Epithelial cell of umbilical artery (primary cell): ENCODE measurements around the gene ARL17A. TPM values are rescaled to one million over a fixed set of nuclear protein-coding genes. Genes with fewer than 3 reads are reported as not detected.

ENCODE experiments used
- total RNA-seq: library from RNA; depleted of rRNA; stranded (reverse); fragments of >200 nt; gene quantifications from 2 replicates; pipeline ENCODE4 v1.2.3, GENCODE V29; 2014

Gene ARL17A
- 0.97 and 2.0 TPM in 2 replicates for total RNA-seq

GRCh38 chr17:46579083-46580075 lies at the start of gene ARL17A:
Gene ARL17A (minus strand): TSS chr17:46579691. CDS start chr17:46576322, 3,369 bp downstream.

GRCh38 chr17:46590157-46591146 lies 11.0 kb upstream of the ARL17A start, which contains the start of gene NSF:
Gene NSF (plus strand): TSS chr17:46590669. CDS start chr17:46590776, 107 bp downstream.

GRCh38 chr17:46512168-46512567 lies 67.3 kb downstream of the ARL17A start, which contains the start of gene LRRC37A2:
Gene LRRC37A2 (plus strand): TSS chr17:46512468. CDS start chr17:46512713, 245 bp downstream.

Other genes with a start within 250 kb of the ARL17A start
- 4.5 and 9.1 TPM in 2 replicates for gene ARL17B, start 217.9 kb downstream of the ARL17A start, total RNA-seq
- gene LRRC37A2, start 67.2 kb downstream of the ARL17A start, total RNA-seq: 1.6 and 3.8 TPM in 2 replicates
- gene NSF, start 11.0 kb upstream of the ARL17A start, total RNA-seq: 38.0 and 45.0 TPM in 2 replicates
- 1.2 and 1.3 TPM in 2 replicates for gene WNT3, start 239.0 kb upstream of the ARL17A start, total RNA-seq